ENCODE data around the gene CREBBP. TPM values are rescaled to one million over a fixed set of nuclear protein-coding genes. Genes with fewer than 3 reads are reported as not detected.

CREBBP gene
- total and polyA plus RNA-seq, 9 of the 15 experiments (the other 6 are each of a cell fraction or from before 2014, with no cell fraction given), result 0.70 to 24.8 (median 5.6) TPM

DNA sequence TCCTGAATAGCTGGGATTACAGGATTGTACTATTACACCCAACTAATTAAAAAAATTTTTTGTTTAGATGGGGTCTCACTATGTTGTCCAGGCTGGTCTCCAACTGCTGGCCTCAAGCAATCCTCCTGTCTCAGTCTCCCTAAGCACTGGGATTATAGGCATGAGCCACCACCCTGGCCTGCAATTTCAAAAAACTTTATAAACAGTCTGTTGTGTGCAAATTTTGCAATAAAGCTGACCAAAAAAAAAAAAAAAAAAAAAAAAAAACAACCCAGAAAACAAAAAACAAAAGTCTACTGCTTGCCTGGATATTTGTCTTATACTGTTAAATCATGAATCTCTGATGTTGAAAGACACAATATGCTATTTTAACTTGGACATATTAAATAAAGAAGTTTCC lies 4.4 kb downstream of the CREBBP start (continued):
- TF ChIP-seq RBM25 (IDR thresholded peaks at IDR 0.05; ENCODE audit: low read depth, low read length, severe bottlenecking) (peak; percentile 64), KLF10 (CRISPR knock-in tag; IDR thresholded peaks at IDR 0.05) (no peak)
- TF ChIP-seq, protein P1, sequence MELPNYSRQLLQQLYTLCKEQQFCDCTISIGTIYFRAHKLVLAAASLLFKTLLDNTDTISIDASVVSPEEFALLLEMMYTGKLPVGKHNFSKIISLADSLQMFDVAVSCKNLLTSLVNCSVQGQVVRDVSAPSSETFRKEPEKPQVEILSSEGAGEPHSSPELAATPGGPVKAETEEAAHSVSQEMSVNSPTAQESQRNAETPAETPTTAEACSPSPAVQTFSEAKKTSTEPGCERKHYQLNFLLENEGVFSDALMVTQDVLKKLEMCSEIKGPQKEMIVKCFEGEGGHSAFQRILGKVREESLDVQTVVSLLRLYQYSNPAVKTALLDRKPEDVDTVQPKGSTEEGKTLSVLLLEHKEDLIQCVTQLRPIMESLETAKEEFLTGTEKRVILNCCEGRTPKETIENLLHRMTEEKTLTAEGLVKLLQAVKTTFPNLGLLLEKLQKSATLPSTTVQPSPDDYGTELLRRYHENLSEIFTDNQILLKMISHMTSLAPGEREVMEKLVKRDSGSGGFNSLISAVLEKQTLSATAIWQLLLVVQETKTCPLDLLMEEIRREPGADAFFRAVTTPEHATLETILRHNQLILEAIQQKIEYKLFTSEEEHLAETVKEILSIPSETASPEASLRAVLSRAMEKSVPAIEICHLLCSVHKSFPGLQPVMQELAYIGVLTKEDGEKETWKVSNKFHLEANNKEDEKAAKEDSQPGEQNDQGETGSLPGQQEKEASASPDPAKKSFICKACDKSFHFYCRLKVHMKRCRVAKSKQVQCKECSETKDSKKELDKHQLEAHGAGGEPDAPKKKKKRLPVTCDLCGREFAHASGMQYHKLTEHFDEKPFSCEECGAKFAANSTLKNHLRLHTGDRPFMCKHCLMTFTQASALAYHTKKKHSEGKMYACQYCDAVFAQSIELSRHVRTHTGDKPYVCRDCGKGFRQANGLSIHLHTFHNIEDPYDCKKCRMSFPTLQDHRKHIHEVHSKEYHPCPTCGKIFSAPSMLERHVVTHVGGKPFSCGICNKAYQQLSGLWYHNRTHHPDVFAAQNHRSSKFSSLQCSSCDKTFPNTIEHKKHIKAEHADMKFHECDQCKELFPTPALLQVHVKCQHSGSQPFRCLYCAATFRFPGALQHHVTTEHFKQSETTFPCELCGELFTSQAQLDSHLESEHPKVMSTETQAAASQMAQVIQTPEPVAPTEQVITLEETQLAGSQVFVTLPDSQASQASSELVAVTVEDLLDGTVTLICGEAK (IDR thresholded peaks at IDR 0.05), result peak; percentile 93
- TF ChIP-seq, protein P1 (CRISPR knock-in tag; IDR thresholded peaks at IDR 0.05), result peak; percentile 92

Measured in K562 (cell line).